CD4-positive, alpha-beta memory T cell (primary cell): ENCODE measurements around the gene HMX3. TPM values are rescaled to one million over a fixed set of nuclear protein-coding genes. Genes with fewer than 3 reads are reported as not detected.
"Not testable (repeated sequence)": the region's sequence is repeated elsewhere in the genome, so short reads cannot be mapped to it uniquely, and the experiment has no call there.

ENCODE experiments used
- CTCF ChIA-PET: fragments of 350-600 bp; sonication (Branson Sonifier 250); formaldehyde crosslinking; loops from one replicate; lab custom pipeline; 2021; ENCODE audit warnings: inconsistent platforms; ENCODE audit not compliant: partially characterized antibody; lab: Charles Lee
- POLR2A ChIA-PET: fragments of 350-600 bp; sonication (Branson Sonifier 250); formaldehyde crosslinking; loops from one replicate; lab custom pipeline; 2021; ENCODE audit not compliant: partially characterized antibody; lab: Charles Lee
- DNase-seq, 5 donors: peaks; one replicate each; pipeline versions ENCODE4 v3.0.0 to v3.0.0-alpha.2; 2020 to 2022; ENCODE audit warnings: mixed read lengths in 1 of 5
- H3K27ac ChIP-seq: one replicate; pipeline ENCODE4 v1.7.0; 2013; ENCODE audit warnings: low read depth, low read length
- H3K27me3 ChIP-seq: 2 replicates; pipeline ENCODE4 v1.7.0; 2013; ENCODE audit warnings: mild to moderate bottlenecking, low read length, moderate library complexity; ENCODE audit not compliant: insufficient read depth
- H3K36me3 ChIP-seq: 2 replicates; pipeline ENCODE4 v1.7.0; 2013; ENCODE audit warnings: mild to moderate bottlenecking, low read length, moderate library complexity; ENCODE audit not compliant: insufficient read depth
- H3K4me1 ChIP-seq: 2 replicates; pipeline ENCODE4 v1.7.0; 2013; ENCODE audit warnings: mild to moderate bottlenecking, low read length, moderate library complexity; ENCODE audit not compliant: insufficient read depth
- H3K4me3 ChIP-seq, 2 donors: one replicate each; pipeline ENCODE4 v1.7.0; 2013; ENCODE audit warnings: low read length in 2 of 2, mild to moderate bottlenecking in 1 of 2
- H3K9me3 ChIP-seq, 2 donors: one replicate each; pipeline ENCODE4 v1.7.0; 2013; ENCODE audit warnings: low read length in 2 of 2, control low read depth in 1 of 2; ENCODE audit not compliant: control insufficient read depth in 1 of 2
- H3K27ac Mint-ChIP-seq, 7 donors: one replicate each; pipeline ENCODE4 v1.8.0; 2020 to 2021; ENCODE audit warnings: mixed read lengths in 7 of 7, mild to moderate bottlenecking in 6 of 7, inconsistent platforms in 3 of 7, moderate library complexity in 3 of 7
- H3K27me3 Mint-ChIP-seq, 2 donors: one replicate each; pipeline ENCODE4 v1.8.0; 2020 to 2021; ENCODE audit warnings: mixed read lengths in 2 of 2
- H3K36me3 Mint-ChIP-seq, 2 donors: one replicate each; pipeline ENCODE4 v1.8.0; 2020 to 2021; ENCODE audit warnings: mixed read lengths in 2 of 2, inconsistent platforms in 1 of 2, mild to moderate bottlenecking in 1 of 2
- H3K4me1 Mint-ChIP-seq, 4 donors: one replicate each; pipeline ENCODE4 v1.8.0; 2020 to 2021; ENCODE audit warnings: mixed read lengths in 4 of 4, mild to moderate bottlenecking in 1 of 4
- H3K4me3 Mint-ChIP-seq, 8 donors: one replicate each; pipeline ENCODE4 v1.8.0; 2020 to 2021; ENCODE audit warnings: mixed read lengths in 8 of 8, mild to moderate bottlenecking in 7 of 8, moderate library complexity in 6 of 8, inconsistent platforms in 3 of 8
- H3K9me3 Mint-ChIP-seq, 8 donors: one replicate each; pipeline ENCODE4 v1.8.0; 2020 to 2021; ENCODE audit warnings: mixed read lengths in 8 of 8, mild to moderate bottlenecking in 5 of 8, inconsistent platforms in 3 of 8, moderate library complexity in 1 of 8
- intact Hi-C: fragments of 100-400 bp; cut with micrococcal nuclease; formaldehyde crosslinking; loops from one replicate; pipeline ENCODE4 v1.15.1; 2023
- polyA plus RNA-seq, 2 donors: library from polyadenylated mRNA; unstranded; fragments of 300-500 nt; fragmentation: Illumina TruSeq; gene quantifications; one replicate each; pipeline ENCODE4 v1.2.3, GENCODE V29; 2021
- total RNA-seq, 2 experiments: library from RNA; stranded (reverse); gene quantifications; one replicate each; pipeline ENCODE4 v1.2.3, GENCODE V29; 2021

Gene HMX3
- total and polyA plus RNA-seq, 4 experiments from 2014 or later: not detected

DNA sequence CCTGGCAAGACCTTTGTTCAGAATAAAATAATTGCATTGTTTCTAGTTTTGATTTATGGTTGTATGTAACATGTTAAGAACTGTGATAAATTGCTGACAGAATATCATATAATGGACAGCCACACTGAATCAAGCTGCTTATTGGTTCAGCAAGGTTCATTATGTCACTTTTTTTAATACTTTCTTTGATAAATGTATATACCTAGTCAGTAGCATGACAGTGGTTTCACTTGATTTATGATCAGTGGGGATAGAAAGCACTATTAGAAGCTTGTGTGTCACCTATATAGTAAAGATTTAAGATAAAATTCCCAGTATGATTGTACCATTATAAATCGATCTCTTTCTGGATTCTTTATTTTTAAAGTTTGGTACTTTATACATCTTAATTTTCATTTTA is 22.9 kb downstream of the HMX3 start:
- H3K4me1 ChIP-seq: peaks cover 79% of the 10 kb centered on the region
- peaks cover 55 to 84% (median 68%) of the 10 kb centered on the region in 4 donors for H3K4me1 Mint-ChIP-seq
- intact Hi-C loops: loop anchor here (10.0 kb wide), 2 partner anchors 1636 to 1756 kb away; partner anchors contain the start of gene EEF1AKMT2
- DNase-seq: no peak
- no peak overlapping the region for H3K27ac ChIP-seq
- H3K27me3 Mint-ChIP-seq: no peaks in the 10 kb centered on the region
- ChIA-PET CTCF (interaction anchor here (0.8 kb wide), 1 partner anchor 9 kb away, joined by 3 read pairs; no protein-coding TSS in a partner anchor), POLR2A (interaction anchor here (1.0 kb wide), 1 partner anchor 205 kb away, joined by 3 read pairs; the partner anchor contains the start of gene C10orf88)
- H3K9me3 Mint-ChIP-seq: no peaks in the 10 kb centered on the region
- H3K36me3 Mint-ChIP-seq: peaks cover 44 to 80% of the 10 kb centered on the region in 2 donors
- H3K27me3 ChIP-seq: no peaks in the 10 kb centered on the region
- no peak overlapping the region for H3K4me3 ChIP-seq
- H3K9me3 ChIP-seq: no peaks in the 10 kb centered on the region
- peaks cover 32% of the 10 kb centered on the region for H3K36me3 ChIP-seq
- peak overlapping the region in 3 of 8 donors; percentile 7 to 67 (median 59) for H3K4me3 Mint-ChIP-seq
- peak overlapping the region in 5 of 7 donors; percentile 13 to 53 (median 28) for H3K27ac Mint-ChIP-seq

DNA sequence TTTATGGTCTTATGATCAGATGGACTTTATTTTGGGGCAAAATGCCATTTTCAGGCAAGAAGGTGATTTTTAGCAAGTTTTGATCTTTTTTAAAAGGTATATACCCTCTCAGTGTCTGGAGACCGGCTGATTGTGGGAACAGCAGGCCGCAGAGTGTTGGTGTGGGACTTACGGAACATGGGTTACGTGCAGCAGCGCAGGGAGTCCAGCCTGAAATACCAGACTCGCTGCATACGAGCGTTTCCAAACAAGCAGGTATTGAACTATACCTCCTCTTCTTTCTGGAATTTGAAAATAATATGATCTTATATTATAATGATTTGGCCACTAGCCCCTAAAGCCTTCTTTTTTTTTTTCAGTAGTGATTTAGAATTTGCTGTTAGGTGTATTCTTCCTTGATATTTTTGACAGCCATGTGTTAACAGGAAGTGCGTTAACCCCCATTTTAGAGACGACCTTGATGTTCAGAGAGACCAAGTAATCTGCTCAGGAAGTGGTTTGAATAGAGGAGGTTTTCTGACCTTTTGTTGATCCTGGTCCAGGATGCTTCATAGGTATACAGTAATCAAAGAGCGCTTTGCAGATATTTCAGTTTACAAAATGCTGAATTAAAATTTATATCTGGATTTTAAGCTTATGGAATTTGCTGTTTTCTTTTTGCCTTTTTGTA is 24.7 kb downstream of the HMX3 start:
- Mint-ChIP-seq H3K4me3 (peak overlapping the region; percentile 2 to 80 (median 75)), H3K36me3 (peaks cover 56 to 81% of the 10 kb centered on the region in 2 donors), H3K27ac (peak overlapping the region; percentile 72 to 94 (median 80)), H3K9me3 (no peaks in the 10 kb centered on the region), H3K27me3 (no peaks in the 10 kb centered on the region), H3K4me1 (peaks cover 51 to 79% (median 64%) of the 10 kb centered on the region in 4 donors)
- peak; percentile 62 to 77 (median 70) for DNase-seq
- Histone ChIP-seq H3K36me3 (peaks cover 48% of the 10 kb centered on the region), H3K4me1 (peaks cover 71% of the 10 kb centered on the region), H3K4me3 (peak overlapping the region in 1 of 2 donors; percentile 19), H3K9me3 (no peaks in the 10 kb centered on the region), H3K27ac (peak overlapping the region; percentile 44), H3K27me3 (no peaks in the 10 kb centered on the region)
- intact Hi-C loops: no loop called here
- ChIA-PET CTCF (interaction anchor here (0.7 to 1.5 kb wide), 2 partner anchors 21 to 27 kb away, joined by 3 to 4 read pairs; no protein-coding TSS in a partner anchor), POLR2A (interaction anchor here (0.7 to 2.5 kb wide), 5 partner anchors 15 to 152 kb away, joined by 3 to 10 read pairs (median 3); partner anchors contain the start of gene IKZF5)

DNA sequence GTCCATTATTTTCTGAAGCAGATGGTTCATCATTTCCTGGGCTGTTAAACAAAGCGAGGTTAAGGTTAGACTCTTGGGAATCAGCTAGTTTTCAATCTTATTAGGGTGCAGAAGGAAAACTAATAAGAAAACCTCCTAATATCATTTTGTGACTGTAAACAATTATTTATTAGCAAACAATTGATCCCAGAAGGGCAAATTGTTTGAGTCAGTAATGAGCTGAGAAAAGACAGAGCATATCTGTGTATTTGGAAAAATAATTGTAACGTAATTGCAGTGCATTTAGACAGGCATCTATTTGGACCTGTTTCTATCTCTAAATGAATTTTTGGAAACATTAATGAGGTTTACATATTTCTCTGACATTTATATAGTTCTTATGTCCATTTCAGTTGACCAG is 28.5 kb downstream of the HMX3 start:
- intact Hi-C loops: no loop called here
- H3K27ac ChIP-seq: no peak overlapping the region
- DNase-seq: no peak
- Mint-ChIP-seq H3K4me3 (no peak overlapping the region), H3K27me3 (no peaks in the 10 kb centered on the region), H3K27ac (no peak overlapping the region), H3K4me1 (peaks cover 30 to 55% (median 44%) of the 10 kb centered on the region in 4 donors), H3K36me3 (peaks cover 62 to 76% of the 10 kb centered on the region in 2 donors), H3K9me3 (peaks cover 0 to 2% (median 0%) of the 10 kb centered on the region in 8 donors)
- no peaks in the 10 kb centered on the region for H3K27me3 ChIP-seq
- peaks cover 32% of the 10 kb centered on the region for H3K4me1 ChIP-seq
- no peaks in the 10 kb centered on the region for H3K9me3 ChIP-seq
- ChIA-PET POLR2A (interaction anchor here (1.5 to 1.8 kb wide), 2 partner anchors 10 to 14 kb away, joined by 3 to 5 read pairs; partner anchors contain the start of gene BUB3), CTCF (no interaction called here)
- no peak overlapping the region for H3K4me3 ChIP-seq
- peaks cover 49% of the 10 kb centered on the region for H3K36me3 ChIP-seq

DNA sequence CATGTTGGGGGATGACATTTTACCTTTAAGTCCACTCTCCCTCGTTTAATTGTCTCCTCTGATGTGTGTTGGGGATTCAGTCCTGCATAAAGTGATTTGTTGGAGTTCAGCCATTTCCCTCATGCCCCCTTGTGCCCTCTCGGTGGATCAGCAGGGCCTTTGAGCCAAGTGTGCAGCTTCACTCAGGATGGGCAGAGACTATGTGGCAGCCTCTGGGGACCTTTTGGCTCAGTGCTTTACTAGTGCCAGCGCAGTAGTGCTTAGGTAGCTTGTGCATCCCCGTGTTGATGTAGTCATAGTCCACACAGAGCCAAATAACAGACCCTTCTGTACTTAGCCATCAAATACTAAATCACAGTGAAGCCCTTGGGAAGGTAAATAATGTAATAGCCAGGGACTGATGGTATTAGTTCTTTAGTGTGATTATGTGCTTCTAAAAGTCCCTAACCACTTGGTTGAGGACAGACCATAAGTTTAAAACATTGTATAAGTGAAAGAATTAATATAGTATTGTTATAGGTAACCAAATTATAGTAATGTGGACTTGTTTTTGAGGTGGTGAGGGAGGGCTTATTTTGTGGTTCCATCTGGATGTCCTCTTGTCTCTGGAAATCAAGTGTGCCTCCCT is 29.8 kb downstream of the HMX3 start:
- Histone ChIP-seq H3K27ac (no peak overlapping the region), H3K9me3 (no peaks in the 10 kb centered on the region), H3K27me3 (no peaks in the 10 kb centered on the region), H3K4me3 (no peak overlapping the region), H3K36me3 (peaks cover 50% of the 10 kb centered on the region), H3K4me1 (peaks cover 20% of the 10 kb centered on the region)
- POLR2A ChIA-PET: interaction anchor here (0.6 to 1.5 kb wide), 2 partner anchors 8 to 15 kb away, joined by 3 read pairs; no protein-coding TSS in a partner anchor
- Mint-ChIP-seq H3K9me3 (peaks cover 0 to 2% (median 0%) of the 10 kb centered on the region in 8 donors), H3K4me1 (peaks cover 21 to 43% (median 33%) of the 10 kb centered on the region in 4 donors), H3K36me3 (peaks cover 65 to 77% of the 10 kb centered on the region in 2 donors), H3K4me3 (no peak overlapping the region), H3K27me3 (no peaks in the 10 kb centered on the region), H3K27ac (peak overlapping the region in 3 of 7 donors; percentile 16 to 92 (median 62))
- intact Hi-C loops: no loop called here
- CTCF ChIA-PET: no interaction called here
- no peak for DNase-seq

DNA sequence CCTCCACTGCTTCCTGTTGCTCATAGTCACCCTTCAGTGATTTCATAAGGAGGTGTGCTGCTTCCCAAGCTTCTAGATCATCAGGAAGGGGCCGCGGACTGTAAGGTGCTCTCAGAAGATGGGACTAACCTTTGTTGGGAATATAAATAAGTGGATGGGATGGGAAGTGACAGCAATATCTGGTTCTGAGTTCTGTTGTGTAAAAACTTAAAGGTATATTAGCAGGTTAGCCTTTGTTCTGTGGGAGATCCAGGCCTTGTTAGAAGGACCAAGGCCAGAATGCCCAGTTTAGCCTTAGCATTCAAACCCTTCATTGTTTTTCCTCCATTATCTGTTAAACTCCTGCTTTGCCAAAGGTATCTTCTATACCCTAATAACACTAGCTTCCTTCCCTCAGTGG is 30.8 kb downstream of the HMX3 start:
- CTCF ChIA-PET: no interaction called here
- DNase-seq: no peak
- no peaks in the 10 kb centered on the region for H3K27me3 Mint-ChIP-seq
- no peak overlapping the region for H3K4me3 ChIP-seq
- intact Hi-C loops: no loop called here
- POLR2A ChIA-PET: no interaction called here
- H3K9me3 ChIP-seq: no peaks in the 10 kb centered on the region
- H3K36me3 Mint-ChIP-seq: peaks cover 69 to 77% of the 10 kb centered on the region in 2 donors
- H3K4me1 Mint-ChIP-seq: peaks cover 16 to 33% (median 27%) of the 10 kb centered on the region in 4 donors
- H3K36me3 ChIP-seq: peaks cover 49% of the 10 kb centered on the region
- peak overlapping the region in 1 of 7 donors; percentile 39 for H3K27ac Mint-ChIP-seq
- H3K27ac ChIP-seq: no peak overlapping the region
- H3K4me3 Mint-ChIP-seq: no peak overlapping the region
- peaks cover 9% of the 10 kb centered on the region for H3K4me1 ChIP-seq
- H3K9me3 Mint-ChIP-seq: peaks cover 0 to 2% (median 0%) of the 10 kb centered on the region in 8 donors
- H3K27me3 ChIP-seq: no peaks in the 10 kb centered on the region

DNA sequence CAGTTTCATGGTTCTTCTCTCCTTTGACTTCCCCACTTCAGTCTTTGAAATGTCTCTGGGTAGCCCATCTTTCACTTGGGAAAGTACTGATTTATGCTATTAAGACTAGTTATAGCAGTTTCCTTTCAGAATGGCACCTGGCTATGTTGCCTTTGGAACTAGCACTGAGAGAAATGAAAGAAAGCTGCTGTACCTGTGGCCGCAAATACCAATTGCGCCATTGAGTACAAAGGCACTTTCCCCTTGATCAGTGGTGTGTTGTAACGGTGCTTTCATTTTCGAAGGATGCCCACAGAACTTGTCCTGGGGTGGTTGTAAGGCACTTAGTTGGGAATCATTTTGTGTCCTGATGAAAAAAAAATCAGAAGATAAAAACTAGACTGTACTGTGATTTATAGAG is 35.2 kb downstream of the HMX3 start:
- H3K27me3 ChIP-seq: no peaks in the 10 kb centered on the region
- DNase-seq: no peak
- H3K27ac ChIP-seq: no peak overlapping the region
- intact Hi-C loops: no loop called here
- H3K4me3 Mint-ChIP-seq: no peak overlapping the region
- H3K36me3 Mint-ChIP-seq: peaks cover 61 to 69% of the 10 kb centered on the region in 2 donors
- H3K27ac Mint-ChIP-seq: no peak overlapping the region
- no peak overlapping the region for H3K4me3 ChIP-seq
- no peaks in the 10 kb centered on the region for H3K4me1 ChIP-seq
- ChIA-PET POLR2A (no interaction called here), CTCF (no interaction called here)
- no peaks in the 10 kb centered on the region for H3K9me3 ChIP-seq
- H3K9me3 Mint-ChIP-seq: peaks cover 0 to 2% (median 0%) of the 10 kb centered on the region in 8 donors
- peaks cover 11 to 30% (median 16%) of the 10 kb centered on the region in 4 donors for H3K4me1 Mint-ChIP-seq
- no peaks in the 10 kb centered on the region for H3K27me3 Mint-ChIP-seq
- peaks cover 12% of the 10 kb centered on the region for H3K36me3 ChIP-seq

DNA sequence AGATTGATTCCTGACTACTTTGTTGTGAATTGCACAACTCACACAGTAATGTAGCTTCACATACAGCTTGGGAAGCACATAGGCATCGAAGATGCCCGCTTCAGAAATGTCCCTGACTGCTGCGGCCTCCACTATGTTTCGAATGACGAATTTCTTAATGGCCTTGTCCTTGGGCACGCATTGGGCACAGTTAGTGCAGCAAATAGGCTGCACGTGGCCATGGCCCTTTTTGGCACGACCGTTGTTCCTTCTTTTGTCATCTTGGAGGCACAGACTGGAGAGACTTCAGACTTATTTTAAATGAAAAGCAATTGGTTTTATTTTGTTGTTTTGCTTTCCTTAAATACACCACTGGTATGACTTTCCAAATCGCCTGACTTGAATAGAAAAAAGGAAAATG is 35.8 kb downstream of the HMX3 start:
- H3K36me3 Mint-ChIP-seq: peaks cover 62 to 71% of the 10 kb centered on the region in 2 donors
- H3K4me1 Mint-ChIP-seq: peaks cover 7 to 25% (median 14%) of the 10 kb centered on the region in 4 donors
- H3K27ac ChIP-seq, H3K27ac Mint-ChIP-seq, H3K9me3 ChIP-seq, H3K9me3 Mint-ChIP-seq, H3K4me1 ChIP-seq, DNase-seq, intact Hi-C loops, H3K27me3 Mint-ChIP-seq, POLR2A ChIA-PET, H3K4me3 Mint-ChIP-seq, H3K27me3 ChIP-seq, H3K4me3 ChIP-seq: not testable (repeated sequence)
- CTCF ChIA-PET: interaction anchor here (2.5 kb wide), 1 partner anchor 38 kb away, joined by 6 read pairs; no protein-coding TSS in a partner anchor
- peaks cover 11% of the 10 kb centered on the region for H3K36me3 ChIP-seq
